IPS-15b (cell line): Measurements from ENCODE around the gene TTYH3.

Experiments
- H3K27me3 ChIP-seq: one replicate; pipeline ENCODE4 v1.6.1; 2013; ENCODE audit warnings: low read length; ENCODE audit not compliant: control insufficient read depth, insufficient read depth
- H3K36me3 ChIP-seq: one replicate; pipeline ENCODE4 v1.6.1; 2013; ENCODE audit warnings: low read length; ENCODE audit not compliant: control insufficient read depth, insufficient read depth
- H3K4me1 ChIP-seq: one replicate; pipeline ENCODE4 v1.6.1; 2013; ENCODE audit warnings: mild to moderate bottlenecking, low read length; ENCODE audit not compliant: control insufficient read depth, insufficient read depth
- H3K4me3 ChIP-seq: one replicate; pipeline ENCODE4 v1.5.1; 2013; ENCODE audit warnings: low read depth, low read length
- H3K9ac ChIP-seq: one replicate; pipeline ENCODE4 v1.6.1; 2013; ENCODE audit warnings: low read depth, mild to moderate bottlenecking, low read length
- H3K9me3 ChIP-seq: one replicate; pipeline ENCODE4 v1.6.1; 2013; ENCODE audit warnings: mild to moderate bottlenecking, low read length; ENCODE audit not compliant: control insufficient read depth, insufficient read depth

Gene TTYH3

GRCh38 chr7:2612445-2613097 lies 19.2 kb upstream of the TTYH3 start:
- H3K27me3 ChIP-seq: no peaks in the 10 kb centered on the region
- H3K9ac ChIP-seq: no peak overlapping the region
- H3K4me3 ChIP-seq: no peak overlapping the region
- H3K36me3 ChIP-seq: no peaks in the 10 kb centered on the region
- H3K9me3 ChIP-seq: no peaks in the 10 kb centered on the region
- H3K4me1 ChIP-seq: peaks cover 12% of the 10 kb centered on the region

- Histone ChIP-seq H3K36me3 (no peaks in the 10 kb centered on the region), H3K27me3 (no peaks in the 10 kb centered on the region), H3K9me3 (no peaks in the 10 kb centered on the region), H3K4me3 (no peak overlapping the region), H3K9ac (no peak overlapping the region), H3K4me1 (peaks cover 12% of the 10 kb centered on the region)
Measured at GRCh38 chr7:2613098-2613930, 18.5 kb upstream of the TTYH3 start.

- Histone ChIP-seq H3K27me3 (no peaks in the 10 kb centered on the region), H3K36me3 (no peaks in the 10 kb centered on the region), H3K9ac (no peak overlapping the region), H3K4me3 (no peak overlapping the region), H3K9me3 (no peaks in the 10 kb centered on the region), H3K4me1 (peaks cover 12% of the 10 kb centered on the region)
Measured at GRCh38 chr7:2613931-2614600, 17.7 kb upstream of the TTYH3 start.

GRCh38 chr7:2614631-2615330 lies 17.0 kb upstream of the TTYH3 start:
- peaks cover 12% of the 10 kb centered on the region for H3K4me1 ChIP-seq
- no peak overlapping the region for H3K9ac ChIP-seq
- no peak overlapping the region for H3K4me3 ChIP-seq
- H3K36me3 ChIP-seq: no peaks in the 10 kb centered on the region
- no peaks in the 10 kb centered on the region for H3K27me3 ChIP-seq
- H3K9me3 ChIP-seq: no peaks in the 10 kb centered on the region

GRCh38 chr7:2616387-2617324 lies 15.1 kb upstream of the TTYH3 start:
- no peaks in the 10 kb centered on the region for H3K27me3 ChIP-seq
- no peaks in the 10 kb centered on the region for H3K36me3 ChIP-seq
- H3K4me3 ChIP-seq: no peak overlapping the region
- H3K9ac ChIP-seq: no peak overlapping the region
- peaks cover 12% of the 10 kb centered on the region for H3K4me1 ChIP-seq
- H3K9me3 ChIP-seq: no peaks in the 10 kb centered on the region

GRCh38 chr7:2617325-2617905 lies 14.4 kb upstream of the TTYH3 start:
- no peaks in the 10 kb centered on the region for H3K27me3 ChIP-seq
- H3K4me3 ChIP-seq: no peak overlapping the region
- no peak overlapping the region for H3K9ac ChIP-seq
- no peaks in the 10 kb centered on the region for H3K36me3 ChIP-seq
- no peaks in the 10 kb centered on the region for H3K9me3 ChIP-seq
- peaks cover 11% of the 10 kb centered on the region for H3K4me1 ChIP-seq

- no peak overlapping the region for H3K9ac ChIP-seq
- peaks cover 9% of the 10 kb centered on the region for H3K4me1 ChIP-seq
- no peak overlapping the region for H3K4me3 ChIP-seq
Measured at GRCh38 chr7:2619116-2619515, 12.7 kb upstream of the TTYH3 start.

GRCh38 chr7:2621061-2621828 lies 10.5 kb upstream of the TTYH3 start:
- H3K27me3 ChIP-seq: no peaks in the 10 kb centered on the region
- H3K36me3 ChIP-seq: no peaks in the 10 kb centered on the region
- no peak overlapping the region for H3K4me3 ChIP-seq
- peaks cover 9% of the 10 kb centered on the region for H3K4me1 ChIP-seq
- peak overlapping the region; percentile 47 for H3K9ac ChIP-seq
- H3K9me3 ChIP-seq: no peaks in the 10 kb centered on the region

More at GRCh38 chr7:2619116-2619515, 12.7 kb upstream of the TTYH3 start:
- Histone ChIP-seq H3K9me3 (no peaks in the 10 kb centered on the region), H3K27me3 (no peaks in the 10 kb centered on the region), H3K36me3 (no peaks in the 10 kb centered on the region)

- Histone ChIP-seq H3K4me3 (no peak overlapping the region), H3K4me1 (peaks cover 6% of the 10 kb centered on the region), H3K9ac (no peak overlapping the region), H3K27me3 (no peaks in the 10 kb centered on the region), H3K36me3 (no peaks in the 10 kb centered on the region), H3K9me3 (no peaks in the 10 kb centered on the region)
Measured at GRCh38 chr7:2621948-2622640, 9.7 kb upstream of the TTYH3 start.
